Fibroblast of lung (primary cell): Measurements from ENCODE around the gene TP53AIP1. TPM values are rescaled to one million over a fixed set of nuclear protein-coding genes. Genes with fewer than 3 reads are reported as not detected.

Experiments
- DNase-seq, 2 donors: peaks; one replicate each; pipeline versions ENCODE4 v3.0.0 to v3.0.0-alpha.2; 2010; ENCODE audit warnings: low read depth in 2 of 2
- H2AFZ ChIP-seq: 2 replicates; pipeline ENCODE4 v1.5.1; 2012; ENCODE audit warnings: low read length, control low read depth, inconsistent platforms
- H3K27ac ChIP-seq: 2 replicates; pipeline ENCODE4 v1.5.1; 2011; ENCODE audit warnings: low read length, control low read depth; ENCODE audit not compliant: insufficient read depth
- H3K27me3 ChIP-seq: 2 replicates; pipeline ENCODE4 v1.5.1; 2011; ENCODE audit warnings: mild to moderate bottlenecking, low read length; ENCODE audit not compliant: control insufficient read depth, insufficient read depth
- H3K36me3 ChIP-seq: 2 replicates; pipeline ENCODE4 v1.5.1; 2011; ENCODE audit warnings: low read length; ENCODE audit not compliant: control insufficient read depth, insufficient read depth
- H3K4me1 ChIP-seq: 2 replicates; pipeline ENCODE4 v1.5.1; 2011; ENCODE audit warnings: low read length; ENCODE audit not compliant: control insufficient read depth, insufficient read depth; ENCODE audit errors: extremely low read depth
- H3K4me2 ChIP-seq: 2 replicates; pipeline ENCODE4 v1.5.1; 2011; ENCODE audit warnings: low read length, control low read depth; ENCODE audit not compliant: insufficient read depth; ENCODE audit errors: extremely low read depth
- H3K4me3 ChIP-seq, 4 experiments: fragments of 200-600 bp in 1 of 4; sonication (generic) in 1 of 4; replicated peaks in 1 of 4; 2 replicates each; pipeline ENCODE4 v1.5.1; 2011 to 2016; ENCODE audit warnings: low read length in 4 of 4, low read depth in 3 of 4, mild to moderate bottlenecking in 3 of 4, control low read depth in 2 of 4, inconsistent platforms in 1 of 4, mixed read lengths in 1 of 4; ENCODE audit not compliant: insufficient read depth in 1 of 4; ENCODE audit errors: control extremely low read depth in 1 of 4
- H3K79me2 ChIP-seq: 2 replicates; pipeline ENCODE4 v1.5.1; 2012; ENCODE audit warnings: mild to moderate bottlenecking, low read length, inconsistent platforms; ENCODE audit not compliant: control insufficient read depth, insufficient read depth
- H3K9ac ChIP-seq: 2 replicates; pipeline ENCODE4 v1.5.1; 2011; ENCODE audit warnings: mild to moderate bottlenecking, low read length, control low read depth; ENCODE audit not compliant: insufficient read depth
- H3K9me3 ChIP-seq: 2 replicates; pipeline ENCODE4 v1.5.1; 2012; ENCODE audit warnings: low read depth, low read length; ENCODE audit not compliant: control insufficient read depth, insufficient read depth
- H4K20me1 ChIP-seq: 2 replicates; pipeline ENCODE4 v1.5.1; 2011; ENCODE audit warnings: low read length; ENCODE audit not compliant: control insufficient read depth, insufficient read depth; ENCODE audit errors: extremely low read depth
- EZH2 ChIP-seq: IDR thresholded peaks from 2 replicates; pipeline ENCODE4 v1.5.1; 2012; ENCODE audit warnings: low read length, control low read depth, mild to moderate bottlenecking; ENCODE audit errors: missing control alignments
- polyA plus RNA-seq, 2 donors: library from polyadenylated mRNA; depleted of rRNA in 1 of 2; stranded (reverse) in 1 of 2; unstranded in 1 of 2; fragments of >200 nt; gene quantifications; 2 replicates each; pipeline ENCODE4 v1.2.1, GENCODE V29; 2011 to 2012; ENCODE audit warnings: missing spikeins in 1 of 2
- total RNA-seq: library from RNA; depleted of rRNA; stranded (reverse); fragments of >200 nt; gene quantifications from 2 replicates; pipeline ENCODE4 v1.2.1, GENCODE V29; 2014
- TF ChIP-seq, protein P1 (sequence below), 2 donors: IDR thresholded peaks in 1 of 2; conservative IDR thresholded peaks in 1 of 2; 1 replicate in 1 of 2; 2 replicates in 1 of 2; pipeline ENCODE4 v1.5.1; 2011 to 2012; ENCODE audit warnings: low read length in 2 of 2, control low read depth in 1 of 2, inconsistent platforms in 1 of 2, low read depth in 1 of 2, mild to moderate bottlenecking in 1 of 2

Gene TP53AIP1
- total and polyA plus RNA-seq, 2 donors (not counting 1 experiment from before 2014, with no cell fraction given) = not detected

DNA sequence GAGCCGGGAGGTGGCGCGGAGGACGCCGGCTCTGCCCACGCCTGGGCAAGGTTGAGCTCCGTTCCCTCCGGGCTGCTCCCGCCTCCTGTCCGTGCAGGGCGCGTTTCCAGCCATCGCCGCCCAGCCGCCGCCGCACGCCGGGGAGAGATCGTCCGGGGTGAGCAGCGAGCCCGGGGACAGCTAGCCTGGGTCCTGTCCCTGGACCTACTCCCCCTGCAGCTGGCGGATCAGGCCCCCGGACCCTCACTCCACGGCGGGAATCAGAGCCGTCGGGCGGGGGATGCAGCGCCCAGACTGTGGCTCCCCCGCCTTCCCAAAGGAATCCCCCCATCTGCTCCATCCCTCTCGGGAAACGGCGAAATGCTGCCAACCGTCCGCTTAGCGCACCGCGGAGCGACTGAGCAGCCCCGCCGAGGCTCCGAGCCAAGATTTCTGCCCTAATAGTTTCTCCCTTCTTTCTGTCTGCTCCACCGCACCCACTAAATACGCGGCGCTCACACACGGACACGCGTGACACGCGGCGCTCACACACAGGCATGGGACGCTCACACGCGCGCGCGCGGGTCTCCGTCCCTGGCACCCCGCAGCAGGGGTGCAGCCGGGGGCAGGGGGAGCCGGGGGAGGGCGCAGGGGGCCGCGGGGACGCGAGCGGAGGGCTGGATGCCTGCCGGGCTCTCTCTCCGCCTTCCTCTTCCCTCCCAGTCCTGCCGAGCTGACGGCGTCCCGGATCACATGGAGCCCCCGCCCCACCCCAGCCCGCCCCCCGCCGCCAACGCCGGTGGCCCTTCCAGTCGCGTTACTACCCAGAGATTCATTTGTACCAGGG is 51.9 kb downstream of the TP53AIP1 start, which contains the start of gene KCNJ5:
TSS of gene KCNJ5 (plus strand) at position 814 of the 826 bp plus-strand sequence. CDS start 19,918 bp downstream, outside the sequence.
- H2AFZ ChIP-seq = peak within 1 kb of the TSS; percentile 52
- H3K79me2 ChIP-seq = no peaks in the 10 kb centered on the region
- peak within 1 kb of the TSS; percentile 94 for H3K4me2 ChIP-seq
- H3K36me3 ChIP-seq = no peaks in the 10 kb centered on the region
- H3K4me3 ChIP-seq = peak within 1 kb of the TSS; percentile 45 to 61 (median 47)
- no peak for DNase-seq
- H3K4me1 ChIP-seq = no peaks in the 10 kb centered on the region
- no peaks in the 10 kb centered on the region for H3K9me3 ChIP-seq
- no peak within 1 kb of the TSS for H3K27ac ChIP-seq
- peaks cover 3% of the 10 kb centered on the region for H3K27me3 ChIP-seq
- no peak for TF ChIP-seq EZH2
- TF ChIP-seq, protein P1, sequence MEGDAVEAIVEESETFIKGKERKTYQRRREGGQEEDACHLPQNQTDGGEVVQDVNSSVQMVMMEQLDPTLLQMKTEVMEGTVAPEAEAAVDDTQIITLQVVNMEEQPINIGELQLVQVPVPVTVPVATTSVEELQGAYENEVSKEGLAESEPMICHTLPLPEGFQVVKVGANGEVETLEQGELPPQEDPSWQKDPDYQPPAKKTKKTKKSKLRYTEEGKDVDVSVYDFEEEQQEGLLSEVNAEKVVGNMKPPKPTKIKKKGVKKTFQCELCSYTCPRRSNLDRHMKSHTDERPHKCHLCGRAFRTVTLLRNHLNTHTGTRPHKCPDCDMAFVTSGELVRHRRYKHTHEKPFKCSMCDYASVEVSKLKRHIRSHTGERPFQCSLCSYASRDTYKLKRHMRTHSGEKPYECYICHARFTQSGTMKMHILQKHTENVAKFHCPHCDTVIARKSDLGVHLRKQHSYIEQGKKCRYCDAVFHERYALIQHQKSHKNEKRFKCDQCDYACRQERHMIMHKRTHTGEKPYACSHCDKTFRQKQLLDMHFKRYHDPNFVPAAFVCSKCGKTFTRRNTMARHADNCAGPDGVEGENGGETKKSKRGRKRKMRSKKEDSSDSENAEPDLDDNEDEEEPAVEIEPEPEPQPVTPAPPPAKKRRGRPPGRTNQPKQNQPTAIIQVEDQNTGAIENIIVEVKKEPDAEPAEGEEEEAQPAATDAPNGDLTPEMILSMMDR (conservative IDR thresholded peaks at IDR 0.05 in 1 of 2, IDR thresholded peaks at IDR 0.05 in 1 of 2; ENCODE audit: low read depth in 1 of 2, low read length in 2 of 2) = no peak
- no peak within 1 kb of the TSS for H3K9ac ChIP-seq
- no peaks in the 10 kb centered on the region for H4K20me1 ChIP-seq

DNA sequence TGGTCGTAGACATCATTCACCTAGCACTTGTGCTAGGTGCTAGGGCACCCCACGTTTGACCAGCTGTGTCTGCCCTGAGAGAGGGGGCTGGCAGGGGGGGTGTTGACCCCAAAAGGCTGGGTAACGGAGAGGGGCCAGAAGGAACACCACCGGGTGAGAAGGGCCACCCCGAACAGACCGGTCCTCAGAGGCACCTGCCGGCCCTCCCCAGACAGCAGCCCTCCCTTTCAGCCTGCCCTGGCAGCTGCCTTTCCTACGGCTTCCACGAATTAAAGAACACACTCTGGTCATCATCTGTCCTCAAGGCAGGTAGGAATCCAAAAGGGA is 52.5 kb downstream of the TP53AIP1 start:
- H3K9me3 ChIP-seq = no peaks in the 10 kb centered on the region
- H3K4me3 ChIP-seq = peak overlapping the region in 3 of 4 experiments; percentile 47 to 61 (median 47)
- no peak for DNase-seq
- peaks cover 3% of the 10 kb centered on the region for H3K27me3 ChIP-seq
- H3K9ac ChIP-seq = no peak overlapping the region
- H3K4me2 ChIP-seq = peak overlapping the region; percentile 94
- H3K4me1 ChIP-seq = no peaks in the 10 kb centered on the region
- H4K20me1 ChIP-seq = no peaks in the 10 kb centered on the region
- H3K79me2 ChIP-seq = no peaks in the 10 kb centered on the region
- H3K36me3 ChIP-seq = no peaks in the 10 kb centered on the region
- H3K27ac ChIP-seq = no peak overlapping the region
- TF ChIP-seq, protein P1 (conservative IDR thresholded peaks at IDR 0.05 in 1 of 2, IDR thresholded peaks at IDR 0.05 in 1 of 2; ENCODE audit: low read depth in 1 of 2, low read length in 2 of 2) = no peak
- no peak for TF ChIP-seq EZH2
- peak overlapping the region; percentile 52 for H2AFZ ChIP-seq

DNA sequence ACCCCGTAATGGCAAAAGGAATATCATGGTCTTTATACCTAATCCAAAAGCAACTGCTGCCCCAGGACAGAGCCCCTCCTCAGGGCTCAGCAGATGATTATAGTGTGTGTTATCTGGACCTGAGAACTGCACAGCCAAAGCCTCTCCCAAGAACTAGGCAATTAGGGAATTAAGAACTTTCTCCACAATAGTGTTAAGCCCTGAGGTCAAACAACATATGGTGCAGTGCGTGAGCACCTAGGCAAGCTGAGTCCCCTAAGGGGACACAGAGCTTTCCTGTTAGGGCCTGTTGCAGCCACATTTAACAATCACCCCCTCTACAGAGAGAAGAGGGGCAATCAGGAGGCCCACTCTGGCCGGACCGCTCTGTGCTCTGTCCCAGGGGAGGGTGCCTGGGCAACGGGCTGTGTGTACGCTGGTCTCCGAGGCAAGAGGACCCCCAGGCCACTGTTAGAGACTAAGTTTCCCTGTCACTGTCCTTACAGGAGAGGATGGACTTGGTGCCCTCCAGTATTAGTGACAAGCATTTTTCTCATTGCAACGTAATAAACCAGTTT is 52.9 kb downstream of the TP53AIP1 start:
- Histone ChIP-seq H3K4me3 (no peak overlapping the region), H3K36me3 (no peaks in the 10 kb centered on the region), H3K9ac (no peak overlapping the region), H3K27ac (no peak overlapping the region), H3K27me3 (peaks cover 3% of the 10 kb centered on the region), H4K20me1 (no peaks in the 10 kb centered on the region), H3K4me1 (no peaks in the 10 kb centered on the region), H2AFZ (no peak overlapping the region), H3K9me3 (no peaks in the 10 kb centered on the region), H3K4me2 (no peak overlapping the region), H3K79me2 (no peaks in the 10 kb centered on the region)
- TF ChIP-seq, protein P1 (conservative IDR thresholded peaks at IDR 0.05 in 1 of 2, IDR thresholded peaks at IDR 0.05 in 1 of 2; ENCODE audit: low read depth in 1 of 2, low read length in 2 of 2) = no peak
- TF ChIP-seq EZH2 = no peak
- no peak for DNase-seq
